GM23248 (cell line): Measurements from ENCODE around the gene ATAD5.

Source experiments
- EZH2 ChIP-seq: fragments of 200-600 bp; sonication (generic); IDR thresholded peaks from 2 replicates; pipeline ENCODE4 v1.6.1; 2018; ENCODE audit warnings: antibody characterized with exemption, mild to moderate bottlenecking; ENCODE audit not compliant: insufficient read depth, poor library complexity, severe bottlenecking
- EZH2phosphoT487 ChIP-seq: fragments of 200-600 bp; sonication (generic); IDR thresholded peaks from 2 replicates; pipeline ENCODE4 v1.6.1; 2018; ENCODE audit warnings: antibody characterized with exemption, moderate library complexity, mild to moderate bottlenecking, low read depth; ENCODE audit not compliant: insufficient read depth

- TF ChIP-seq EZH2phosphoT487 (no peak), EZH2 (no peak)
These were observed 9.7 kb upstream of the ATAD5 start for GRCh38 chr17:30821871-30822723.
